PC-9 (cell line): Measurements from ENCODE around the gene MAK. TPM values are rescaled to one million over a fixed set of nuclear protein-coding genes. Genes with fewer than 3 reads are reported as not detected.

Source experiments
- BruUV-seq: library from RNA; stranded (reverse); fragments of 400-500 nt; replicated peaks from 2 replicates; lab custom pipeline; 2021; lab: Mats Ljungman, UMichigan
- CTCF ChIA-PET: fragments of 300-600 bp; sonication (Branson Sonifier 250); formaldehyde crosslinking; loops from one replicate; lab custom pipeline; 2022; ENCODE audit warnings: antibody characterized with exemption; lab: Charles Lee
- POLR2A ChIA-PET: fragments of 300-600 bp; sonication (Branson Sonifier 250); formaldehyde crosslinking; loops from one replicate; lab custom pipeline; 2022; ENCODE audit warnings: antibody characterized with exemption; ENCODE audit not compliant: unreplicated experiment; lab: Charles Lee
- DNase-seq, 2 experiments: peaks; one replicate each; pipeline versions ENCODE4 v3.0.0 to v3.0.0-alpha.2; 2015 to 2022; ENCODE audit warnings: mixed read lengths in 1 of 2
- H2AFZ ChIP-seq: fragments of 200-600 bp; sonication (generic); 2 replicates; pipeline ENCODE4 v1.8.1; 2017; ENCODE audit warnings: antibody characterized with exemption
- H3F3A ChIP-seq: fragments of 200-600 bp; sonication (generic); 2 replicates; pipeline ENCODE4 v1.8.1; 2017; ENCODE audit warnings: antibody characterized with exemption, mild to moderate bottlenecking, low read depth; ENCODE audit not compliant: insufficient read depth
- H3K27ac ChIP-seq: fragments of 200-600 bp; sonication (generic); 2 replicates; pipeline ENCODE4 v1.6.1; 2016; ENCODE audit warnings: mixed run types
- H3K27me3 ChIP-seq: fragments of 200-600 bp; sonication (generic); 2 replicates; pipeline ENCODE4 v1.6.1; 2016; ENCODE audit warnings: low read depth, mixed run types; ENCODE audit not compliant: insufficient read depth
- H3K36me3 ChIP-seq: fragments of 200-600 bp; sonication (generic); 2 replicates; pipeline ENCODE4 v1.6.1; 2016; ENCODE audit warnings: low read depth, mixed run types
- H3K4me1 ChIP-seq: fragments of 200-600 bp; sonication (generic); replicated peaks from 2 replicates; pipeline ENCODE4 v1.6.1; 2016; ENCODE audit warnings: mixed run types; ENCODE audit not compliant: insufficient read depth
- H3K4me2 ChIP-seq: fragments of 200-600 bp; sonication (generic); 2 replicates; pipeline ENCODE4 v1.6.1; 2017; ENCODE audit warnings: mixed run types
- H3K4me3 ChIP-seq: fragments of 200-600 bp; sonication (generic); 2 replicates; pipeline ENCODE4 v1.6.1; 2016; ENCODE audit warnings: mixed run types
- H3K79me2 ChIP-seq: fragments of 200-600 bp; sonication (generic); 2 replicates; pipeline ENCODE4 v1.6.1; 2017; ENCODE audit warnings: low read depth, mixed run types
- H3K9me2 ChIP-seq: fragments of 200-600 bp; sonication (generic); 2 replicates; pipeline ENCODE4 v1.8.1; 2017; ENCODE audit warnings: mild to moderate bottlenecking; ENCODE audit not compliant: insufficient read depth
- H3K9me3 ChIP-seq: fragments of 200-600 bp; sonication (generic); 2 replicates; pipeline ENCODE4 v1.8.1; 2016; ENCODE audit warnings: low read depth; ENCODE audit not compliant: insufficient read depth
- H4K20me1 ChIP-seq: fragments of 200-600 bp; sonication (generic); 2 replicates; pipeline ENCODE4 v1.8.1; 2017; ENCODE audit not compliant: insufficient read depth
- EZH2 ChIP-seq: fragments of 200-600 bp; sonication (generic); IDR thresholded peaks from 2 replicates; pipeline ENCODE4 v1.8.0; 2017; ENCODE audit warnings: antibody characterized with exemption, low read depth
- intact Hi-C: fragments of 100-400 bp; cut with micrococcal nuclease; formaldehyde crosslinking; loops from one replicate; pipeline ENCODE4 v1.10.0; 2022; ENCODE audit not compliant: unreplicated experiment
- total RNA-seq: library from RNA; stranded (reverse); gene quantifications from 2 replicates; pipeline ENCODE4 v1.2.3, GENCODE V29; 2021
- TF ChIP-seq, protein P1 (sequence below): fragments of 200-600 bp; sonication (generic); conservative IDR thresholded peaks from 2 replicates; pipeline ENCODE4 v1.6.1; 2017; ENCODE audit warnings: mixed run types, antibody characterized with exemption, mild to moderate bottlenecking, moderate library complexity

The MAK gene
- total RNA-seq, 1 experiment from 2014 or later: 1.6 TPM

GRCh38 chr6:10736731-10737130, 101.6 kb downstream of the MAK start:
- H3K27me3 ChIP-seq: no peaks in the 10 kb centered on the region
- TF ChIP-seq EZH2: no peak
- TF ChIP-seq, protein P1, sequence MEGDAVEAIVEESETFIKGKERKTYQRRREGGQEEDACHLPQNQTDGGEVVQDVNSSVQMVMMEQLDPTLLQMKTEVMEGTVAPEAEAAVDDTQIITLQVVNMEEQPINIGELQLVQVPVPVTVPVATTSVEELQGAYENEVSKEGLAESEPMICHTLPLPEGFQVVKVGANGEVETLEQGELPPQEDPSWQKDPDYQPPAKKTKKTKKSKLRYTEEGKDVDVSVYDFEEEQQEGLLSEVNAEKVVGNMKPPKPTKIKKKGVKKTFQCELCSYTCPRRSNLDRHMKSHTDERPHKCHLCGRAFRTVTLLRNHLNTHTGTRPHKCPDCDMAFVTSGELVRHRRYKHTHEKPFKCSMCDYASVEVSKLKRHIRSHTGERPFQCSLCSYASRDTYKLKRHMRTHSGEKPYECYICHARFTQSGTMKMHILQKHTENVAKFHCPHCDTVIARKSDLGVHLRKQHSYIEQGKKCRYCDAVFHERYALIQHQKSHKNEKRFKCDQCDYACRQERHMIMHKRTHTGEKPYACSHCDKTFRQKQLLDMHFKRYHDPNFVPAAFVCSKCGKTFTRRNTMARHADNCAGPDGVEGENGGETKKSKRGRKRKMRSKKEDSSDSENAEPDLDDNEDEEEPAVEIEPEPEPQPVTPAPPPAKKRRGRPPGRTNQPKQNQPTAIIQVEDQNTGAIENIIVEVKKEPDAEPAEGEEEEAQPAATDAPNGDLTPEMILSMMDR: no peak
- DNase-seq: no peak
- no peaks in the 10 kb centered on the region for H3K79me2 ChIP-seq
- no peak overlapping the region for H3K4me3 ChIP-seq
- no peaks in the 10 kb centered on the region for H4K20me1 ChIP-seq
- no peaks in the 10 kb centered on the region for H3K36me3 ChIP-seq
- H3K4me1 ChIP-seq: peaks cover 10% of the 10 kb centered on the region
- no peak overlapping the region for H2AFZ ChIP-seq
- intact Hi-C loops: no loop called here
- no TSS peak for BruUV-seq
- CTCF ChIA-PET: no interaction called here
- H3K9me2 ChIP-seq: no peaks in the 10 kb centered on the region
- H3K27ac ChIP-seq: no peak overlapping the region
- POLR2A ChIA-PET: no interaction called here
- peaks cover 16% of the 10 kb centered on the region for H3F3A ChIP-seq
- no peaks in the 10 kb centered on the region for H3K9me3 ChIP-seq
- H3K4me2 ChIP-seq: no peak overlapping the region

GRCh38 chr6:10733863-10734262, 104.5 kb downstream of the MAK start:
- TF ChIP-seq EZH2: no peak
- TF ChIP-seq, protein P1: no peak
- Histone ChIP-seq H3K9me2 (no peaks in the 10 kb centered on the region), H3K27ac (peak overlapping the region; percentile 84), H3K36me3 (no peaks in the 10 kb centered on the region), H2AFZ (no peak overlapping the region), H3K4me1 (peaks cover 10% of the 10 kb centered on the region), H3K4me2 (no peak overlapping the region), H3K27me3 (no peaks in the 10 kb centered on the region), H3K9me3 (no peaks in the 10 kb centered on the region), H4K20me1 (no peaks in the 10 kb centered on the region), H3K79me2 (no peaks in the 10 kb centered on the region), H3K4me3 (no peak overlapping the region), H3F3A (peaks cover 16% of the 10 kb centered on the region)
- CTCF ChIA-PET: interaction anchor here (0.6 kb wide), 1 partner anchor 67 kb away, joined by 4 read pairs; no protein-coding TSS in a partner anchor
- POLR2A ChIA-PET: no interaction called here
- DNase-seq: no peak
- intact Hi-C loops: no loop called here
- BruUV-seq: no TSS peak

- no peaks in the 10 kb centered on the region for H4K20me1 ChIP-seq
- TF ChIP-seq, protein P1: no peak
- TF ChIP-seq EZH2: no peak
- peaks cover 16% of the 10 kb centered on the region for H3F3A ChIP-seq
- peaks cover 10% of the 10 kb centered on the region for H3K4me1 ChIP-seq
- no peak overlapping the region for H3K4me2 ChIP-seq
- intact Hi-C loops: no loop called here
- no peaks in the 10 kb centered on the region for H3K27me3 ChIP-seq
- no peak overlapping the region for H3K4me3 ChIP-seq
- no peak overlapping the region for H2AFZ ChIP-seq
- BruUV-seq: no TSS peak
- CTCF ChIA-PET: interaction anchor here (0.6 kb wide), 1 partner anchor 68 kb away, joined by 4 read pairs; no protein-coding TSS in a partner anchor
- POLR2A ChIA-PET: no interaction called here
- no peaks in the 10 kb centered on the region for H3K79me2 ChIP-seq
- no peak for DNase-seq
- H3K9me2 ChIP-seq: no peaks in the 10 kb centered on the region
- H3K9me3 ChIP-seq: no peaks in the 10 kb centered on the region
- H3K27ac ChIP-seq: 0 out of 2 replicates have a peak overlapping the region, but pooled peaks have one; percentile 84
- no peaks in the 10 kb centered on the region for H3K36me3 ChIP-seq
Measured at GRCh38 chr6:10733151-10733715, 105.1 kb downstream of the MAK start.
